ENCODE measurements around the gene LIX1. TPM values are rescaled to one million over a fixed set of nuclear protein-coding genes. Genes with fewer than 3 reads are reported as not detected.

The LIX1 gene
- total RNA-seq, 1 experiment from 2014 or later, result not detected

- DNase-seq (ENCODE audit: low read depth), result no peak
Measured at GRCh38 chr5:97075649-97076048, 66.8 kb downstream of the LIX1 start.

GRCh38 chr5:97074859-97075489 lies 67.4 kb downstream of the LIX1 start:
- DNase-seq (ENCODE audit: low read depth), result no peak

- DNase-seq (ENCODE audit: low read depth), result no peak
Measured at GRCh38 chr5:97073420-97073819, 69.0 kb downstream of the LIX1 start.

- no peak for DNase-seq (ENCODE audit: low read depth)
Measured at GRCh38 chr5:97072696-97073095, 69.7 kb downstream of the LIX1 start.

- no peak for DNase-seq (ENCODE audit: low read depth)
Measured at GRCh38 chr5:97071993-97072392, 70.4 kb downstream of the LIX1 start.

- peak; percentile 47 for DNase-seq (ENCODE audit: low read depth)
Measured at GRCh38 chr5:97071101-97071500, 71.3 kb downstream of the LIX1 start.

- no peak for DNase-seq (ENCODE audit: low read depth)
Measured at GRCh38 chr5:97070234-97070633, 72.2 kb downstream of the LIX1 start.

- no peak for DNase-seq (ENCODE audit: low read depth)
Measured at GRCh38 chr5:97067296-97067850, 75.0 kb downstream of the LIX1 start.

- DNase-seq (ENCODE audit: low read depth), result peak; percentile 17
Measured at GRCh38 chr5:97065475-97065874, 76.9 kb downstream of the LIX1 start.

GRCh38 chr5:97063251-97063650 lies 79.2 kb downstream of the LIX1 start:
- DNase-seq (ENCODE audit: low read depth), result no peak

- no peak for DNase-seq (ENCODE audit: low read depth)
Measured at GRCh38 chr5:97062046-97062445, 80.4 kb downstream of the LIX1 start.

- DNase-seq (ENCODE audit: low read depth), result no peak
Measured at GRCh38 chr5:97056263-97056662, 86.1 kb downstream of the LIX1 start.

GRCh38 chr5:97049175-97049574 lies 93.2 kb downstream of the LIX1 start:
- no peak for DNase-seq (ENCODE audit: low read depth)

- no peak for DNase-seq (ENCODE audit: low read depth)
Measured at GRCh38 chr5:97047076-97047475, 95.3 kb downstream of the LIX1 start.

- peak; percentile 34 for DNase-seq (ENCODE audit: low read depth)
Measured at GRCh38 chr5:97046270-97046982, 96.0 kb downstream of the LIX1 start.

- peak; percentile 65 for DNase-seq (ENCODE audit: low read depth)
Measured at GRCh38 chr5:97044052-97044451, 98.4 kb downstream of the LIX1 start.

GRCh38 chr5:97043511-97043910 lies 98.9 kb downstream of the LIX1 start:
- no peak for DNase-seq (ENCODE audit: low read depth)

GRCh38 chr5:97042996-97043395 lies 99.4 kb downstream of the LIX1 start:
- no peak for DNase-seq (ENCODE audit: low read depth)

Small RNA genes within 50 kb of the gene (small RNA-seq; reads per million reads assigned to genes)
- not detected for gene RNU1-73P

Other genes with a start within 250 kb of the LIX1 start
- gene LNPEP, start 206.5 kb downstream of the LIX1 start, total RNA-seq (2014; rRNA removed; shearing (Covaris generic)), result 16.2 and 16.4 TPM in 2 replicates
- 36.2 and 39.0 TPM in 2 replicates for gene RIOK2, start 40.6 kb upstream of the LIX1 start, total RNA-seq (2014; rRNA removed; shearing (Covaris generic))

Measured in HT1080 (cell line).